Lung (tissue), 12 donors: ENCODE measurements around the gene CFAP43. TPM values are rescaled to one million over a fixed set of nuclear protein-coding genes. Genes with fewer than 3 reads are reported as not detected.
A peak's percentile ranks its signal among the peaks of the same experiment; 100 is the strongest.

Experiments used
- ATAC-seq: fragments of 200-7000 bp; cut with Tn5 transposase; one replicate; pipeline ENCODE4 v1.9.1; 2020; ENCODE audit warnings: moderate number of reproducible peaks; ENCODE audit not compliant: insufficient read depth, low FRiP score
- DNase-seq, 3 donors: peaks; one replicate each; pipeline ENCODE4 v3.0.0-alpha.2; 2013 to 2017
- H3K27ac ChIP-seq, 2 donors: one replicate each; pipeline ENCODE4 v1.5.1; 2013; ENCODE audit warnings: mild to moderate bottlenecking in 2 of 2, moderate library complexity in 2 of 2, control low read depth in 1 of 2, inconsistent platforms in 1 of 2, low read depth in 1 of 2, low read length in 1 of 2
- H3K27me3 ChIP-seq, 3 donors: one replicate each; pipeline ENCODE4 v1.5.1; 2013; ENCODE audit warnings: low read length in 2 of 3; ENCODE audit not compliant: control insufficient read depth in 3 of 3, insufficient read depth in 3 of 3
- H3K36me3 ChIP-seq, 4 donors: one replicate each; pipeline ENCODE4 v1.5.1; 2013; ENCODE audit warnings: low read length in 4 of 4, mild to moderate bottlenecking in 1 of 4, moderate library complexity in 1 of 4; ENCODE audit not compliant: control insufficient read depth in 4 of 4, insufficient read depth in 4 of 4
- H3K4me1 ChIP-seq, 5 donors: one replicate each; pipeline ENCODE4 v1.5.1; 2013; ENCODE audit warnings: low read length in 5 of 5, mild to moderate bottlenecking in 2 of 5, moderate library complexity in 1 of 5; ENCODE audit not compliant: control insufficient read depth in 5 of 5, insufficient read depth in 5 of 5
- H3K4me3 ChIP-seq: one replicate; pipeline ENCODE4 v1.5.1; 2013; ENCODE audit warnings: mild to moderate bottlenecking, control low read depth, moderate library complexity
- H3K9ac ChIP-seq, 2 donors: one replicate each; pipeline ENCODE4 v1.5.1; 2013; ENCODE audit warnings: low read length in 2 of 2, control low read depth in 1 of 2; ENCODE audit not compliant: insufficient read depth in 1 of 2
- H3K9me3 ChIP-seq, 4 donors: one replicate each; pipeline ENCODE4 v1.5.1; 2013; ENCODE audit warnings: low read length in 3 of 4, mild to moderate bottlenecking in 1 of 4, moderate library complexity in 1 of 4; ENCODE audit not compliant: control insufficient read depth in 4 of 4, insufficient read depth in 3 of 4
- CTCF ChIP-seq: IDR thresholded peaks from 2 replicates; pipeline ENCODE4 v1.5.1; 2012; ENCODE audit warnings: mild to moderate bottlenecking; ENCODE audit errors: control extremely low read depth, extremely low read depth
- WGBS, 2 donors: extraction: QIAGEN DNeasy Blood & Tissue Kit; methylation state at CpG; one replicate each; pipeline ENCODE4 v1.1.7; 2013; 5-methylcytosine and 5-hydroxymethylcytosine counted together
- polyA plus RNA-seq, 2 donors: library from polyadenylated mRNA; stranded (reverse); fragments of 200-250 nt; gene quantifications; one replicate each; pipeline ENCODE4 v1.2.1, GENCODE V29; 2013
- total RNA-seq, 2 donors: library from RNA; depleted of rRNA in 1 of 2; stranded (reverse); fragments of >200 nt in 1 of 2; gene quantifications; one replicate each; pipeline ENCODE4 v1.2.1, GENCODE V29; 2014 to 2021
- donor health status: control.
- donor health status: control.
- donor health status: Bipolar disorder and iron deficiency.
- donor health status: healthy.
- donor health status: DM: yes; HTN: yes; CAD: no.

The CFAP43 gene
- total and polyA plus RNA-seq, 4 donors = 8.4 to 71.6 (median 20.1) TPM

- WGBS, 2 donors = 32 to 55% methylated on average over 2 of the region's 2 CpGs
- H3K9ac ChIP-seq = peak overlapping the region in 1 of 2 donors; percentile 99
- H3K27me3 ChIP-seq = no peaks in the 10 kb centered on the region
- no peaks in the 10 kb centered on the region for H3K36me3 ChIP-seq
- TF ChIP-seq CTCF = no peak
- peak overlapping the region; percentile 86 to 99 for H3K27ac ChIP-seq
- H3K4me1 ChIP-seq = peaks cover 0 to 10% (median 0%) of the 10 kb centered on the region in 5 donors
- ATAC-seq = no peak
- DNase-seq = no peak
- H3K4me3 ChIP-seq = no peak overlapping the region
- no peaks in the 10 kb centered on the region for H3K9me3 ChIP-seq
Measured at GRCh38 chr10:104120512-104120902, 111.7 kb downstream of the CFAP43 start.

- Histone ChIP-seq H3K9me3 (no peaks in the 10 kb centered on the region), H3K27me3 (no peaks in the 10 kb centered on the region), H3K9ac (no peak overlapping the region), H3K4me1 (peaks cover 0 to 10% (median 0%) of the 10 kb centered on the region in 5 donors), H3K36me3 (no peaks in the 10 kb centered on the region), H3K27ac (peak overlapping the region; percentile 2 to 99), H3K4me3 (no peak overlapping the region)
- DNase-seq = peak in 1 of 3 donors; percentile 25
- no peak for TF ChIP-seq CTCF
- ATAC-seq = no peak
- WGBS, 2 donors = 78 to 85% methylated on average over 3 of the region's 3 CpGs
Measured at GRCh38 chr10:104119996-104120395, 112.2 kb downstream of the CFAP43 start.

GRCh38 chr10:104117839-104118323, 114.3 kb downstream of the CFAP43 start:
- WGBS, 2 donors = 74 to 87% methylated on average over 4 of the region's 4 CpGs
- DNase-seq = peak in 2 of 3 donors; percentile 22 to 34
- H3K9ac ChIP-seq = no peak overlapping the region

More at GRCh38 chr10:104117839-104118323, 114.3 kb downstream of the CFAP43 start:
- no peaks in the 10 kb centered on the region for H3K36me3 ChIP-seq
- no peak for TF ChIP-seq CTCF
- H3K27ac ChIP-seq = no peak overlapping the region
- no peaks in the 10 kb centered on the region for H3K9me3 ChIP-seq
- ATAC-seq = no peak
- H3K27me3 ChIP-seq = no peaks in the 10 kb centered on the region
- no peak overlapping the region for H3K4me3 ChIP-seq
- H3K4me1 ChIP-seq = peaks cover 0 to 10% (median 0%) of the 10 kb centered on the region in 5 donors
